Measurements from ENCODE around the gene LBHD1.

DNA sequence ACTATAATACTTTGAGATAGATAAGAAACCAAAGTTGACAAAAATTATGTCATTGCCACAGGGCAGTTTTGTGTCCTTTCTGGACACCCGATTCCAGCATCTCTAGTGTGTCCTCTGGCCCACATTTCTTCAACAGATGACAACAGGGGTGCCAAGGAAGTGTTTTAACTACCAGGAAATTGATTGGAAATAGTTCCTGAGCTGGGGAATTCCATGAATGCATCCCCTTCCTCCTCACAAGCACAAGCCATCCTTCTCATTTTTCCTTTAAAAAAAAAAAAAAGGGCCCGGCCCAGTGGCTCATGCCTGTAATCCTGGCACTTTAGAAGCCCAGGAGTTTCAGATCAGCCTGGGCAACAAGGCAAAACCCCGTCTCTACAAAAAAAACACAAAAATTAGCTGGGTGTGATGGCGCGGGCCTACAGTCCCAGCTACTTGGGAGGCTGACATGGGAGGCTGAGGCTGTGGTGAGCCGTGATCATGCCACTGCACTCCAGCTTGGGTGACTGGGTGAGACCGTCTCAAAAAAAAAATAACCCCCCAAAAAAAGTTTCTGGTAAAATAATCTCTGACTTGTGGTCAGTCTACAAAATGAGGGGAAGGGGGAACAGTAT, 49.5 kb downstream of the LBHD1 start:
- TF ChIP-seq POLR2A (IDR thresholded peaks at IDR 0.05) (no peak), POLR2AphosphoS5 (IDR thresholded peaks at IDR 0.05) (no peak), CTCF (IDR thresholded peaks at IDR 0.05) (no peak)

Data from transverse colon (tissue), 4 donors.